Stomach (tissue), 4 donors: ENCODE results near the gene MYOD1.

Experiments
- POLR2A ChIP-seq, 4 donors: fragments of 450-650 bp; IDR thresholded peaks; one replicate each; pipeline ENCODE4 v1.6.1; 2016; ENCODE audit warnings: antibody characterized with exemption in 4 of 4, control low read depth in 2 of 4, mild to moderate bottlenecking in 1 of 4, moderate library complexity in 1 of 4
- TF ChIP-seq, protein P1 (sequence below), 7 experiments: fragments of 450-650 bp in 4 of 7; fragments of 200-600 bp in 3 of 7; sonication (generic) in 3 of 7; IDR thresholded peaks; one replicate each; pipeline ENCODE4 v1.5.1; 2016 to 2019; ENCODE audit warnings: antibody characterized with exemption in 7 of 7, control low read depth in 2 of 7, mild to moderate bottlenecking in 1 of 7

DNA sequence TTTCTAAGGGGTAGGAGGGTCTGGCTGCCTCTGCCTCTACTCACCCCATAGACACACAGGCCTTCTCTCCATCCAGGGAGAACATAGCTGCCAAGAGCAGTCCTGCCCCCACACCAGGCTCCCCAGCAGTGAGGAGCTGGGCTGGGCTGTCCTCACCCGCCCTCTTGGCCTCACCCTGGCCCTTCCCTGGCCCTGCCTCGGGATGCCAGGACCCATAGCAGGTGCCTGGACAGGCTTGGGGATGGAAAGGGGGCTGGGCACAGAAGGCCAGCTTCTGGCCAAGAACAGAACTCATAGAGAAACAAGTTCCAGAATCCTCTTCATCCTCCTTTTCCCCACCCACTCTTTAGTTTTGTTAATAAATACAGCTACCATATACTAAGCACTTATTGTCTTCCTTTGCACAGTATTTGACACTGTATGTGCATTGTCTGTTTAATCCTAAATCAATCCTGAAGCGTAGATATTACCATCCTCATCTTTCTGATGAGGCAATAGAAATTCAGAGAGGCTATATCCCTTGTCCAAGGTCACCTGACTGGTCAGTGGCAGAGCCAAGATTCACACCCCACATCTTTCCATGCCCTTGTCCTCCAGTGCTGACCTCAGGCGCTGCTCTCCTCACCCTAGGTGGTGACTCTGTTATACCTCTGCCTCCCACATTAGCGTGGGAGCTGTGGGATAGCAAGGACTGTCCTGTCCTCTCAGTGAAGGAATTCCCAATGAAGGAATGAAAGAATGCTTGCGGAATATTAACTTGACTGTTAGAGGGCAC, 22.0 kb upstream of the MYOD1 start:
- TF ChIP-seq, protein P1, sequence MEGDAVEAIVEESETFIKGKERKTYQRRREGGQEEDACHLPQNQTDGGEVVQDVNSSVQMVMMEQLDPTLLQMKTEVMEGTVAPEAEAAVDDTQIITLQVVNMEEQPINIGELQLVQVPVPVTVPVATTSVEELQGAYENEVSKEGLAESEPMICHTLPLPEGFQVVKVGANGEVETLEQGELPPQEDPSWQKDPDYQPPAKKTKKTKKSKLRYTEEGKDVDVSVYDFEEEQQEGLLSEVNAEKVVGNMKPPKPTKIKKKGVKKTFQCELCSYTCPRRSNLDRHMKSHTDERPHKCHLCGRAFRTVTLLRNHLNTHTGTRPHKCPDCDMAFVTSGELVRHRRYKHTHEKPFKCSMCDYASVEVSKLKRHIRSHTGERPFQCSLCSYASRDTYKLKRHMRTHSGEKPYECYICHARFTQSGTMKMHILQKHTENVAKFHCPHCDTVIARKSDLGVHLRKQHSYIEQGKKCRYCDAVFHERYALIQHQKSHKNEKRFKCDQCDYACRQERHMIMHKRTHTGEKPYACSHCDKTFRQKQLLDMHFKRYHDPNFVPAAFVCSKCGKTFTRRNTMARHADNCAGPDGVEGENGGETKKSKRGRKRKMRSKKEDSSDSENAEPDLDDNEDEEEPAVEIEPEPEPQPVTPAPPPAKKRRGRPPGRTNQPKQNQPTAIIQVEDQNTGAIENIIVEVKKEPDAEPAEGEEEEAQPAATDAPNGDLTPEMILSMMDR (IDR thresholded peaks at IDR 0.05) = no peak
- TF ChIP-seq POLR2A (IDR thresholded peaks at IDR 0.05) = no peak
